ENCODE data around the gene TLE2. TPM values are rescaled to one million over a fixed set of nuclear protein-coding genes. Genes with fewer than 3 reads are reported as not detected.

TLE2 gene
- total and polyA plus RNA-seq, 9 of the 15 experiments (the other 6 are each of a cell fraction or from before 2014, with no cell fraction given), result 0.35 to 13.1 (median 6.2) TPM

- peak; percentile 95 for TF ChIP-seq FOXM1 (IDR thresholded peaks at IDR 0.05; ENCODE audit: low read depth)
- no peak for TF ChIP-seq FOXM1 (CRISPR knock-in tag; IDR thresholded peaks at IDR 0.05; ENCODE audit: low read depth)
- peak; percentile 83 for TF ChIP-seq RUNX1 (IDR thresholded peaks at IDR 0.05; ENCODE audit: low read depth)
- TF ChIP-seq MTA2 (IDR thresholded peaks at IDR 0.05; ENCODE audit: low read depth), result peak; percentile 94
- TF ChIP-seq NONO (IDR thresholded peaks at IDR 0.05; ENCODE audit: low read depth in 2 of 2, low read length in 1 of 2), result peak in 1 of 2 experiments; percentile 83; a peak in 1 of 4 replicates
- peak; percentile 94 for TF ChIP-seq BCOR (IDR thresholded peaks at IDR 0.05)
- peak; percentile 100 for TF ChIP-seq ETV1 (tag; conservative IDR thresholded peaks at IDR 0.05; ENCODE audit: low read depth)
- TF ChIP-seq NFIX (CRISPR knock-in tag; IDR thresholded peaks at IDR 0.05; ENCODE audit: low read depth), result no peak
- TF ChIP-seq ZNF766 (CRISPR knock-in tag; conservative IDR thresholded peaks at IDR 0.05), result peak; percentile 96
- peak; percentile 98 for TF ChIP-seq CBFA2T2 (conservative IDR thresholded peaks at IDR 0.05)
- TF ChIP-seq ZNF395 (CRISPR knock-in tag; IDR thresholded peaks at IDR 0.05), result peak; percentile 92
- TF ChIP-seq SP1 (CRISPR knock-in tag; IDR thresholded peaks at IDR 0.05), result peak; percentile 16; the same call in 1 of the 2 replicates
- TF ChIP-seq MYNN (IDR thresholded peaks at IDR 0.05), result peak; percentile 75
- no peak for TF ChIP-seq MYNN (CRISPR knock-in tag; IDR thresholded peaks at IDR 0.05)
- TF ChIP-seq TAL1 (IDR thresholded peaks at IDR 0.05), result peak; percentile 98
- TF ChIP-seq ZNF644 (tag; IDR thresholded peaks at IDR 0.05; ENCODE audit: low read depth), result peak; percentile 95
- peak; percentile 87; the same call in 1 of the 2 replicates for TF ChIP-seq TARDBP (IDR thresholded peaks at IDR 0.05)
- TF ChIP-seq NCOA4 (IDR thresholded peaks at IDR 0.05; ENCODE audit: partially characterized antibody), result no peak
- TF ChIP-seq DPF2 (IDR thresholded peaks at IDR 0.05), result peak; percentile 99
- no peak for TF ChIP-seq NR0B1 (IDR thresholded peaks at IDR 0.05; ENCODE audit: partially characterized antibody)
- TF ChIP-seq HES1 (IDR thresholded peaks at IDR 0.05; ENCODE audit: low read depth), result peak; percentile 93
- TF ChIP-seq XRCC5 (IDR thresholded peaks at IDR 0.05; ENCODE audit: low read depth, low read length), result peak; percentile 64; the same call in 1 of the 2 replicates
- peak; percentile 92 for TF ChIP-seq PYGO2 (tag; IDR thresholded peaks at IDR 0.05)
- TF ChIP-seq TEAD2 (tag; IDR thresholded peaks at IDR 0.05), result peak; percentile 43; the same call in 1 of the 2 replicates
- peak; percentile 80; the same call in 1 of the 2 replicates for TF ChIP-seq SMAD3 (CRISPR knock-in tag; conservative IDR thresholded peaks at IDR 0.05)
- TF ChIP-seq UBTF (IDR thresholded peaks at IDR 0.05; ENCODE audit: borderline replicate concordance in 1 of 2, low read depth in 2 of 2, low read length in 2 of 2), result no peak
- peak; percentile 99 for TF ChIP-seq TCF3 (CRISPR knock-in tag; IDR thresholded peaks at IDR 0.05)
- peak; percentile 86; the same call in 1 of the 2 replicates for TF ChIP-seq ZBED1 (IDR thresholded peaks at IDR 0.05)
These were observed 79.2 kb downstream of the TLE2 start (continued) for GRCh38 chr19:2949939-2950285.
